Dendritic cell treated with granulocyte-macrophage colony-stimulating factor and Interleukin-4, amounts not matched to agents 40 ng/mL and 50 ng/mL, for 4 days (primary cell): Measurements from ENCODE around the gene PBXIP1.

Source experiments
- H3K27ac Mint-ChIP-seq: one replicate; pipeline ENCODE4 v1.8.0; 2022; ENCODE audit warnings: mild to moderate bottlenecking, mixed read lengths
- H3K27me3 Mint-ChIP-seq: one replicate; pipeline ENCODE4 v1.8.0; 2022; ENCODE audit warnings: mild to moderate bottlenecking, mixed read lengths
- H3K36me3 Mint-ChIP-seq: one replicate; pipeline ENCODE4 v1.8.0; 2022; ENCODE audit warnings: low read depth, mixed read lengths
- H3K4me1 Mint-ChIP-seq: one replicate; pipeline ENCODE4 v1.8.0; 2022; ENCODE audit warnings: low read depth, mixed read lengths
- H3K4me3 Mint-ChIP-seq: one replicate; pipeline ENCODE4 v1.8.0; 2022; ENCODE audit warnings: mild to moderate bottlenecking, moderate library complexity, mixed read lengths
- H3K9me3 Mint-ChIP-seq: one replicate; pipeline ENCODE4 v1.8.0; 2022; ENCODE audit warnings: mixed read lengths
- intact Hi-C: fragments of 100-400 bp; cut with micrococcal nuclease; formaldehyde crosslinking; loops from one replicate; pipeline ENCODE4 v1.15.0; 2022

PBXIP1 gene

GRCh38 chr1:154906621-154907081 lies 49.2 kb downstream of the PBXIP1 start:
- H3K9me3 Mint-ChIP-seq, result peaks cover 11% of the 10 kb centered on the region
- intact Hi-C loops, result no loop called here
- no peak overlapping the region for H3K4me3 Mint-ChIP-seq
- H3K36me3 Mint-ChIP-seq, result no peaks in the 10 kb centered on the region
- H3K27me3 Mint-ChIP-seq, result no peaks in the 10 kb centered on the region
- H3K4me1 Mint-ChIP-seq, result no peaks in the 10 kb centered on the region
- H3K27ac Mint-ChIP-seq, result no peak overlapping the region

GRCh38 chr1:154902938-154903566 lies 52.8 kb downstream of the PBXIP1 start:
- Mint-ChIP-seq H3K4me3 (no peak overlapping the region), H3K27me3 (no peaks in the 10 kb centered on the region), H3K27ac (no peak overlapping the region), H3K9me3 (peaks cover under 1% of the 10 kb centered on the region), H3K36me3 (no peaks in the 10 kb centered on the region), H3K4me1 (no peaks in the 10 kb centered on the region)
- intact Hi-C loops, result no loop called here

GRCh38 chr1:154901591-154901990 lies 54.3 kb downstream of the PBXIP1 start:
- Mint-ChIP-seq H3K27ac (no peak overlapping the region), H3K4me1 (no peaks in the 10 kb centered on the region), H3K36me3 (no peaks in the 10 kb centered on the region), H3K27me3 (no peaks in the 10 kb centered on the region), H3K9me3 (no peaks in the 10 kb centered on the region), H3K4me3 (no peak overlapping the region)
- intact Hi-C loops, result no loop called here

- no peaks in the 10 kb centered on the region for H3K4me1 Mint-ChIP-seq
- H3K4me3 Mint-ChIP-seq, result no peak overlapping the region
- H3K36me3 Mint-ChIP-seq, result no peaks in the 10 kb centered on the region
- no peak overlapping the region for H3K27ac Mint-ChIP-seq
- no peaks in the 10 kb centered on the region for H3K27me3 Mint-ChIP-seq
- intact Hi-C loops, result no loop called here
- H3K9me3 Mint-ChIP-seq, result no peaks in the 10 kb centered on the region
These were observed 56.9 kb downstream of the PBXIP1 start for GRCh38 chr1:154899041-154899440.

- Mint-ChIP-seq H3K36me3 (no peaks in the 10 kb centered on the region), H3K27ac (no peak overlapping the region)
- intact Hi-C loops, result no loop called here
These were observed 59.1 kb downstream of the PBXIP1 start for GRCh38 chr1:154896771-154897286.

GRCh38 chr1:154895798-154896197 lies 60.1 kb downstream of the PBXIP1 start:
- H3K4me3 Mint-ChIP-seq, result no peak overlapping the region
- H3K9me3 Mint-ChIP-seq, result no peaks in the 10 kb centered on the region
- H3K27ac Mint-ChIP-seq, result no peak overlapping the region
- H3K4me1 Mint-ChIP-seq, result no peaks in the 10 kb centered on the region
- no peaks in the 10 kb centered on the region for H3K36me3 Mint-ChIP-seq
- intact Hi-C loops, result no loop called here
- no peaks in the 10 kb centered on the region for H3K27me3 Mint-ChIP-seq

More at GRCh38 chr1:154896771-154897286, 59.1 kb downstream of the PBXIP1 start:
- Mint-ChIP-seq H3K9me3 (no peaks in the 10 kb centered on the region), H3K4me1 (no peaks in the 10 kb centered on the region), H3K27me3 (no peaks in the 10 kb centered on the region), H3K4me3 (no peak overlapping the region)
